Measurements from ENCODE around the gene TRPM3.

Gene TRPM3

GRCh38 chr9:70569791-70570190 lies 551.6 kb downstream of the TRPM3 start:
- DNase-seq = no peak

DNA sequence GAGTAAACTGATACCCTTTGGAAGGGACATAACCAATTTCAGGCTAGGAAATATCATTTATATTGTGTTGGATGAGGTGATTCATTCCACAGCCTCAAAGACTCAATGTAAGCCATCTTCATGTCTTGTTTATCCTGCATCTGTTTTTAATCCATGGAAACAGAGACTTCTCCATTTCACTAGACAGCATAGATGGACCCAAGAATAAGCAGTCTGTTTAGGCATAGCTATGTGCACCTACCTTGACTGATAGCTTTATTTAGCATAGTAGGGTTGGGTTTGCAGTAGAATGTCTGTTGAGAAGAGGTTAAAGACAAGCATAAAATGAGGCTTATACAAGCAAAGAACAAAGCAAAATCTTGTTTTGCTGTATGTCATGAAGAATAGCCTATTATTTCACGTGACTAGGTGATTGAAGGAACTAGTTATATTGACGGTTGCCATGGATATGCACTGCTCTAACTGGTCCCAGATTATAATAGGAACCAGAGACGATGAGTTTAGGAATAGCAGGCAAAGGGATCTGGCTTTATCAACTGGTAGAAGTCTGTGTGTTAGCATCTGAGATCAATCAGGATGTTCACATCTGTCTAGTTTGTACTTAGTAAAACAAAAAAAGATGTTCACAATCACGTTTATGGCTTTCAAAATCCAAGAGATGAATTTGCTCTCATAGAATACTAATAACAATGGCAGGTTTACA lies 552.2 kb downstream of the TRPM3 start:
- no peak for DNase-seq

DNA sequence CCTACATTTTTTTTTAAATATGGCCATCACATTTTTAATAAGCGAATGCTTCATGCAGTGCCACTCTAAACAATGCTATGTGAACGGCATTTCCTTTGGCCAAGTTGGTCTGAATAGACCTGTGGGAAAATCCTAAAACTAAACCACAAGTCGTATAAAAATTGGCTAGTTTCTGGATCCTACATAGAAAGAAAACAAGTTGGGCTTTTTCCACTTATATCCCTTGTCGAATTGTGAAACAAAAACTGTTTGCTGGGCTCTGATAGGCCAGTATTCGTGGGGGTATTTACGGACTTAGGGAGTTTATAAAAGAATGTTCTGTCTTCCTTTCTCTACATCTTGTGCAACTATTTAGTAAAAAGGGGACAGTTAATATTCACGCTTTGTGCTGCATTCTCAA lies 553.9 kb downstream of the TRPM3 start:
- no peak for DNase-seq

- no peak for DNase-seq
These were observed 554.7 kb downstream of the TRPM3 start for GRCh38 chr9:70566751-70567150.

DNA sequence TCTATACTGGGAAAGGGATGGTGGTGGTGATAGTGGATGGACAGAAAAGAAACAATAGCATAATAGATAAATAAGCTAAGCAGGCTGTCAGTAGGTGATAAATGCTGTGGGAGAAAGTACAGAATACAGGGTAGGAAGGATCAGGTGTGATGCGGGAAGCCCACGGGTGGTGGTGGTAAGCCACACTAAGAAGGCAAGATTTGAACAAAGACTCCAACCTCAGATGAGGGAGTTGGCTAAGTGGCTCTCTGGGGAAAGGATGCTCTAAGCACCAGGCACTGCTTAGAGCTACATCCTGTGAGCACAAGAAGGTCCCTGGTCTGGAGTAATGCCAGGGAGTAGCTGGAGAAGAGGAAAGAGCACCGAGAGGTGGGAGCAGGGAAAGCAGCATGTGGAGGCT lies 555.4 kb downstream of the TRPM3 start:
- DNase-seq = no peak

- DNase-seq = no peak
These were observed 556.7 kb downstream of the TRPM3 start for GRCh38 chr9:70564468-70565335.

DNA sequence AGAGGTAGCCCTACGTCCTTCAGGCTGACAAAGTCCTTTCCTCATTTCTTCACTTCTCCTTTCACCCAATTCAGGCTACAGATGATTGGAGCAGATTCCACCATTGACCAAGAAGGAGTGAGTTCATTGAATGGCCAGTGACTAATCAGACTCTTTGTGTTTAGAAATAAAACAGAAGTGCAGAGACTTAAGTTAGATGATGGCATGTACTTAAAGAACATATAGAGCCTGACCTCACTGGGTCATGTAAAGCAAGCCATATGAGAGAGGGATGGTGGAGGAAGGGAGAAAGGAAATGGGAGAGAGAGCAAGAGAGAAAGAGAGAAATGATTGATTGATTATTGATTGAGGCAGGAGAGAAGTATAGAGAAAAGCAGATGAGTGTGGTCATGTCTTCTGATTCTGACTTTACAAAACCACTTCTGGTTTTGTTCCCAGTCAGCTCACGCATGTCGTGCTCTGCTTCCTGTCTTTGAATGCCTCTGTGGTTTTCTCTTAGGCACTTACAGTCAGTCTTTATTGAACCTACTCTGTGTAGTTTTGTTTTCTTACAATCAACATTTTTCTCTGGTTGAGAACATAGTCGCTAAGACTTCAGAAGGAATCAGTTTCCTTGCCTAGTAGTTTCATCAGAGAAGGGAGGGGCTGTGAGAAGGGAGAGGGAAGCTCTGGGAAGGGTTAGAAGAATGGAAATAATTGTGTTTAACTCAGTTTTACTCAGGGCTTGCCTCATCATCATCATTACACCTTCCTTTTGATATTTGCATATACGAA lies 557.8 kb downstream of the TRPM3 start:
- no peak for DNase-seq

DNA sequence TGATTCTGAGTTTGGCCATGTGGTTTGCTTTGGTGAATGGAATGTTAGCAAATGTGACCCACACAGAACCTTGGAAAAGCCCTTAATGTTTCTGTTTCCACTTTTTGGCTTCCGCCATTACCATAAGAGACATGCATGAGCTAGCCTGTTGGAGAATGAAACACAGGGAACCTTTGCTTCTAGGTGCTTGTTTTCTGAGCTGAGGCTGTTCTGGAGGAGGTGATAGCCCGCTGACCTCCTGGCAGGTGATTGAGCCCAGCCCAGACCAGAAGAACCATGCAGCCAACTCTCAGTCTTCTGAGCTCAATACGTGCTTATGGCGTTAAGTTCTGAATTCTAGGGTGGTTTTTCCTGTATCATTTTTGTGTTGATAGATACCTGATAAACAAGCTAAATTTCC lies 558.4 kb downstream of the TRPM3 start:
- DNase-seq = no peak

DNA sequence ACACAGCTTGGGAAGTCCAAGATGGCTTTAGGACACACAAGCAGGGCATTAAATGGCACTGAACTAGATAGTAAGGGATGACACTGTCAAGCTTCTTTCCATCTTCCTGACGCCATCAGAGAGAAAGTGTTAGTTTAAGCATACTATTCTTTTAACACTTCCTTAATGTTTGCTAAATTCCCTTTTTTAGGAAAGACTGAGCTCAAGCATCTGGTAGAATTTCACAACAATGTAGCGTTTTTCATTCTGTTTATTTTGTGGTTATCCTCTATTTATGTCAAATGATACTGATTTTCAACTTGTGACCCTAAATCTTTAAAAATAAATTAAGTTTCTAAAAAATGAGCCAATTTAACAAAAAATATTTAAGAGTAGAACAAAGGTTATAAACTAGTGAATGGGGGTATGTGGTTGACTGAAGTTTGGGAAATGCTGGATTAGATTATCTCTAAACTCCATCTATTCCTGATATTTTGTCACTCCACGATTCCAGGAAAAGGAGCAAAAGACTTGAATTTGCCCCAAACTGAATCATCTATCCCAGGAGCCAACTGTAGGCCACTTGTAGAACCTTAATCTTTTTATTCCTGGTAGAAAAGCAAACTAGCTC lies 559.5 kb downstream of the TRPM3 start:
- DNase-seq = no peak

DNA sequence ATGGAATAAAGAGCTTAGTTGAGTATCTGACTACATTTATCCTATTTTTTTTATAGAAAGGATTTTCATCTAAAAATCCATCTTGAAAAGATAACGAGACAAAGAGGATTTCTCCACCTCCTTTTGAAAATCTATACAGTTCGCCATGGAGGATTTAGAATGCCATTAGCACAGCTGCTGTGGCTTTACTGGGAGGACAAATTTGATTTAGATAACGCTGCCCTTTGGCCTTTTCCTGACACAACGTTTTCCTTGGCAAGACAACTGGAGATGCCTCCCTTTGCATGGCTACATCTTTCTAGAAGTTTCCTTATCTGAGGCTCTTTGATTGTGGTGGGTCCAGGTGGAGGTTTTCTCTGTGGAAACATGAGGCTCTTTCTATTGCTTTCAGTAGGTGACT lies 560.3 kb downstream of the TRPM3 start:
- no peak for DNase-seq

DNA sequence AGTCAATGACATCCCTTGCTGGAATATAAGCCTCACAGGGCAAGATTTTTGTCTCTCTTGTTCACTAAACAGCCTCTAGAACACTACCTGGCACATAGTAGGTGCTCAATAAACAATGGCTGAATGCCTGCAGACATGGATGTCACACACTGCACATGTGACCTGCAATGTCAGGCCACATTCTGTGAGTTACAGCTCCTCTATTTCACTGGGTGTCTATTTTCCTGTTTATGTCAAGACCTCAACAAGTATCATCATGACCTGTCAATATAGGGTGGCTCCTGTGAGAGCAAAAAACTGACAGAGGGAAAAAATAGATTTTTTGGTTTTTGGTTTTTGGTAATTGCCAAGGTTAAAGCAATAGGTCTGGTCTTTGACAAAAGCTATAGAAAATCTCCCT lies 562.3 kb downstream of the TRPM3 start:
- no peak for DNase-seq

- no peak for DNase-seq
These were observed 563.6 kb downstream of the TRPM3 start for GRCh38 chr9:70557661-70558369.

DNA sequence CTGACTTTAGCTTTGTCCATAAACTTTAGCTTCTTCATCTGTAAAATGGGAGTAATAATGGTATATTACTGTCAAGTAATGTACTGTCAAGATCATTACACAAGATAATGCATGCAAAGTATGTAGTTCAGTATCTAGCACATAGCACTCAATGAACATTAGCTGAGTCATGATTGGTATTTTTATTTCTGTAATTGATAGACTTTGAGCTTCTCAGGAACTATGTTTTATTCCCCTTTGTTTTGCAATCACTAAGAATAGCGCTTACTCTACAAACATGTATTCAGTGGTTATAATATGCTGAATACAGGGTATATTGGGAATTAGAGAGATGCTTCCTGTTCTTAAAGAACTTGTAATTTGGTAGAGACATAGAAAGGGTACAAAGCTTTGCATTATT lies 564.6 kb downstream of the TRPM3 start:
- DNase-seq = no peak

DNA sequence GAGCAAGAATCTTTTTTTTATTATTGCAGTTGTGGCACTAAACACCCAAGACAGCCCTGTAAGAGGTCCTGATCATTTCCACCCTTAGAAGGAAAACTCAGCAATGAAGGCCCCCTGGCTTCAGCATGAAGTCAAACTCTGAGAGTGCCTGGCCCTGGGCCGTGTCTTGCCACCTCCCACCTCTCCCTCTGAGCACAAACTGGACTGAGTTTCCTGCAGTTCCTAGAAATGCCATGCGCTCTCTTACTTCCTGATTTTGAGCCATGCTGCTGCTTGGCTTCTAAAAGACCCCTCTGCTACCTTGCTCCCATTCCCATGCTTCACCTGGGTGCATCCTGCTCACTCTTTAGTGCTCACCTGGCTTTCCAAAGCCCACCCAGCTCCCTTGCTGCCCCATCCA lies 566.5 kb downstream of the TRPM3 start:
- DNase-seq = no peak

GRCh38 chr9:70553707-70554673 lies 567.4 kb downstream of the TRPM3 start:
- no peak for DNase-seq

DNA sequence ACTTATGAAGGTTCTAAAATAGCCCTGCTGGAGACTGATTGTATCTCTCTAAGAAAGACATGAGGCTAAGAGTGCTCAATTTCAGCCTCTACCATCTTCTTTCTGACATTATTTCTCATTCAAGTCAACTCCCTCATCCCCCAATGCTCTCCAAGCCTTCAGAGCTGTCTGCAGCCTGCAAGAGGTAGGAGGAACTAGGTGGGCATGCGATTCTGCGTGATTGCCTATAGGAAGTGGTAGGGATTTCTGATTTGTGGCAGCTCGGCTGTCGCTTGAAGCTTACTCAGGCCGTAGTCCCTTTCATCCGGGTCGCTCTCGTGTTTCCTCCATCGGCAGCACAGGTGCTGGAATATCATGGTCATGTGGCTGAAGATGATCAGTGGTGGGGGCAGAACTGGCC lies 568.9 kb downstream of the TRPM3 start:
- DNase-seq = no peak

DNA sequence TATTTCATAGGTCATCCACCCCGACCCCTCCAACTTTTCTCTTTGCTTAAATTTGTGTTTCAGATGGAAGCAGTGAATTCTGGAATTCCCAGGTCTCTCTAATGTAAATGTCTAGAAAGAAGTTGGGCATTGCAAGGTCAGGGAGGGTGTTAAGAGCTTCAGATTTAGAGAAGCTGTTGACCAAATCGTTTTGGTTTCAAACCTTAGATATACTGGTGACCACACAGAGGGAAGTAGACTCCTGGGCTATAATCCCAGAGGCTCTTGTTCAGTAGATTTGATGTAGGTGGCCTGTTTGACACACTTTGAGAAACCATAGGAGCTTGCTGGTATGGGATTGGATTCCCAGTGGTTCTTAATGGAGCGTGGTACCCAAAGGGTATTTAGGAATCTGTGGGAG lies 569.6 kb downstream of the TRPM3 start:
- no peak for DNase-seq

GRCh38 chr9:70551396-70551795 lies 570.0 kb downstream of the TRPM3 start:
- no peak for DNase-seq

DNA sequence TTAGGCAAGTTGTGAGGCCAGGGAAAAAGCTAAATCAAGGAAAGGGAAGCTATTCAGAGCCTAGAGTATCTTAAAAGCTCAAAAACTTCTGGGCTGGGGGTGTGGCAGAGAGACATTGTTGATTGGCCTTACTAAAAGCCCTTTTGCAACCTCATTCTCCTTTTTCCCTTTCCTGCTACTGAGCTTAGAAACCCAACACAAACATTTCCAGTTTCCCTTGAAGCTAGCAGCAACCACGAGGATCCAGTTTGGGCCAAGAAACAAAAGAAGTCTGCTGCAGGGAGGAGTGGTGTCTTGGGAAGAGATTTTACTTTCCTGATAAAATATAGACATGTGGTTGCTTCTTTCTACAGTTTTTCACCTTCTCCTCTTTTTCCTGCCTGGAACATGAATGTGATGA lies 571.5 kb downstream of the TRPM3 start:
- DNase-seq = no peak

- no peak for DNase-seq
These were observed 579.0 kb downstream of the TRPM3 start for GRCh38 chr9:70542311-70542931.

DNA sequence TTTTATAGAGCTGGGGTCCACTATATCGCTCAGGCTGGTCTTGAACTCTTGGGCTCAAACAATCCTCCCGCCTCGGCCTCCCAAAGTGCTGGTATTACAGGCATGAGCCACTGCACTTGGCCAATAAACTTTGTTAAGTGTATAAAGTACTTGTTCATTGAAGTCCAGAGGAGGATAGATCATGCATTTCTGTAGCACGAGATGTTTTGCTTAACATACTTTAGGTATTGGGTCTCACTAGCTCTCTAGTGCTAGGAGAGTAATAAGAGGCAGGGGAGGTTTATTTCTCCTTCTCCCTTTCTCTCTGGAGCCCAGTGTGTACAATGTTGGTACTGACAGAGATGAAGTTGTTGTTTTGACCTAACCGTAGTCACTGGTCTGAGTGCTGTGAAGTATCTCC lies 581.4 kb downstream of the TRPM3 start:
- DNase-seq = no peak
